ENCODE measurements around the gene TMEM259. TPM values are rescaled to one million over a fixed set of nuclear protein-coding genes. Genes with fewer than 3 reads are reported as not detected.

The TMEM259 gene
- total RNA-seq, 4 donors from 2014 or later, result 146 to 179 (median 154) TPM

GRCh38 chr19:960601-960938, 60.4 kb downstream of the TMEM259 start:
- Histone ChIP-seq H3K27ac (no peak overlapping the region), H3K4me1 (no peaks in the 10 kb centered on the region), H3K4me3 (no peak overlapping the region), H3K27me3 (no peaks in the 10 kb centered on the region), H3K9me3 (no peaks in the 10 kb centered on the region), H3K36me3 (peaks cover 0 to 43% of the 10 kb centered on the region in 2 donors)
- WGBS, 2 donors (ENCODE audit: low coverage in 1 of 2), result 40% methylated on average over 1 of the region's 8 CpGs; no CpG with 5 or more reads in 1 of the 2 donors
- TF ChIP-seq POLR2A (IDR thresholded peaks at IDR 0.05), result no peak
- TF ChIP-seq CTCF (IDR thresholded peaks at IDR 0.05), result no peak
- no peak for TF ChIP-seq EP300 (IDR thresholded peaks at IDR 0.05)
- TF ChIP-seq POLR2AphosphoS5 (IDR thresholded peaks at IDR 0.05), result no peak
- no peak for ATAC-seq

DNA sequence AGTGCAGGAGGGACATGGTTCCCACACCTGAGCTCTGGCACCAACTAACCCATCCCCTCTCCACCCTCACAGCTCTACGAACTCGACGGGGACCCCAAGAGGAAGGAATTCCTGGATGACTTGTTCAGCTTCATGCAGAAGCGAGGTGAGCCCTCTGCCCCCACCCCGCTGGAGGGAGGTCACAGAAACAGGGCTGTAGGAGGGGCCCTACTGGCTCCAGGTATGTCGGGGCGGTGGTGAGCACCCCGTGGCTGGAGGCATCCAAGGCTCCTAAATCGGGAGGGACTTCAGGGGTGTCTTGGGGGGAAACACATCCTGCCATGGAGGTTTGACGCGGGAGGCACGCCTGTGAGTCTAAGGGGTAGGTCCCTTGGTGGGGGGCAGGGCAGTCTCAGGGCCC, 60.9 kb downstream of the TMEM259 start:
- H3K4me1 ChIP-seq, result no peaks in the 10 kb centered on the region
- no peak overlapping the region for H3K27ac ChIP-seq
- TF ChIP-seq CTCF (IDR thresholded peaks at IDR 0.05) (no peak), POLR2AphosphoS5 (IDR thresholded peaks at IDR 0.05) (no peak), EP300 (IDR thresholded peaks at IDR 0.05) (no peak), POLR2A (IDR thresholded peaks at IDR 0.05) (no peak)
- H3K4me3 ChIP-seq, result no peak overlapping the region
- no CpG with 5 or more reads among the region's 12 CpGs for WGBS, 2 donors (ENCODE audit: low coverage in 1 of 2)
- H3K9me3 ChIP-seq, result no peaks in the 10 kb centered on the region
- H3K27me3 ChIP-seq, result no peaks in the 10 kb centered on the region
- H3K36me3 ChIP-seq, result peaks cover 0 to 37% of the 10 kb centered on the region in 2 donors
- no peak for ATAC-seq

Small RNA genes lying within 50 kb of the gene (small RNA-seq; reads per million reads assigned to genes)
- gene RNU6-2, result 0 to 1.4 (median 0.37) reads per million in 4 donors

Other genes with a start within 250 kb of the TMEM259 start
- gene PTBP1, start 223.7 kb downstream of the TMEM259 start, total RNA-seq, result 10 to 100 TPM; 68.6 to 95.6 (median 79.3) TPM
- not detected for gene PLPPR3, start 199.2 kb downstream of the TMEM259 start, total RNA-seq
- gene AZU1, start 193.3 kb downstream of the TMEM259 start, total RNA-seq, result under 1 TPM in 1 of 4 donors, not detected in 3; 0.40 TPM
- not detected for gene PRTN3, start 180.1 kb downstream of the TMEM259 start, total RNA-seq
- 1 to 10 TPM in 3 of 4 donors, under 1 TPM in 1; 0.49 to 2.3 (median 1.7) TPM for gene ELANE, start 168.8 kb downstream of the TMEM259 start, total RNA-seq
- 1,000 to 10,000 TPM in 1 of 4 donors, 100 to 1,000 TPM in 3; 229 to 1,118 (median 654) TPM for gene CFD, start 161.5 kb downstream of the TMEM259 start, total RNA-seq
- 10 to 100 TPM; 20.2 to 40.3 (median 28.1) TPM for gene MED16, start 127.9 kb downstream of the TMEM259 start, total RNA-seq
- gene RNU6-9, start 127.6 kb downstream of the TMEM259 start, total RNA-seq, result not detected
- 10 to 100 TPM; 23.7 to 44.9 (median 32.9) TPM for gene R3HDM4, start 107.9 kb downstream of the TMEM259 start, total RNA-seq
- not detected for gene KISS1R, start 103.8 kb downstream of the TMEM259 start, total RNA-seq
- gene ARID3A, start 95.1 kb downstream of the TMEM259 start, total RNA-seq, result 1 to 10 TPM; 3.6 to 6.2 (median 4.9) TPM
- 10 to 100 TPM in 3 of 4 donors, 1 to 10 TPM in 1; 7.2 to 43.9 (median 20.1) TPM for gene WDR18, start 36.8 kb downstream of the TMEM259 start, total RNA-seq
- gene GRIN3B, start 20.7 kb downstream of the TMEM259 start, total RNA-seq, result not detected
- not detected for gene RNU6-2, start 399 bp upstream of the TMEM259 start, total RNA-seq
- gene CNN2, start 5.5 kb upstream of the TMEM259 start, total RNA-seq, result 100 to 1,000 TPM in 1 of 4 donors, 10 to 100 TPM in 3; 52.9 to 103 (median 75.2) TPM
- 10 to 100 TPM in 1 of 4 donors, 1 to 10 TPM in 3; 3.9 to 14.3 (median 6.4) TPM for gene ABCA7, start 19.0 kb upstream of the TMEM259 start, total RNA-seq
- 10 to 100 TPM in 3 of 4 donors, 1 to 10 TPM in 1; 9.5 to 29.8 (median 14.6) TPM for gene ARHGAP45, start 46.0 kb upstream of the TMEM259 start, total RNA-seq
- 100 to 1,000 TPM; 117 to 228 (median 150) TPM for gene POLR2E, start 74.3 kb upstream of the TMEM259 start, total RNA-seq
- 100 to 1,000 TPM; 311 to 452 (median 349) TPM for gene GPX4, start 82.9 kb upstream of the TMEM259 start, total RNA-seq
- 10 to 100 TPM; 14.9 to 67.2 (median 20.9) TPM for gene SBNO2, start 153.1 kb upstream of the TMEM259 start, total RNA-seq
- 10 to 100 TPM; 56.8 to 80.7 (median 60.9) TPM for gene STK11, start 184.7 kb upstream of the TMEM259 start, total RNA-seq
- gene CBARP, start 216.9 kb upstream of the TMEM259 start, total RNA-seq, result under 1 TPM in 3 of 4 donors, not detected in 1; 0.13 to 0.73 (median 0.49) TPM
- 100 to 1,000 TPM in 1 of 4 donors, 10 to 100 TPM in 3; 62.3 to 116 (median 84.1) TPM for gene ATP5F1D, start 220.6 kb upstream of the TMEM259 start, total RNA-seq
- 10 to 100 TPM; 20.0 to 40.1 (median 24.2) TPM for gene MIDN, start 227.5 kb upstream of the TMEM259 start, total RNA-seq
- 100 to 1,000 TPM; 350 to 708 (median 559) TPM for gene CIRBP, start 248.2 kb upstream of the TMEM259 start, total RNA-seq

All from gastroesophageal sphincter (tissue), 4 donors.